ENCODE measurements around the gene NFATC1.

Gene NFATC1

DNA sequence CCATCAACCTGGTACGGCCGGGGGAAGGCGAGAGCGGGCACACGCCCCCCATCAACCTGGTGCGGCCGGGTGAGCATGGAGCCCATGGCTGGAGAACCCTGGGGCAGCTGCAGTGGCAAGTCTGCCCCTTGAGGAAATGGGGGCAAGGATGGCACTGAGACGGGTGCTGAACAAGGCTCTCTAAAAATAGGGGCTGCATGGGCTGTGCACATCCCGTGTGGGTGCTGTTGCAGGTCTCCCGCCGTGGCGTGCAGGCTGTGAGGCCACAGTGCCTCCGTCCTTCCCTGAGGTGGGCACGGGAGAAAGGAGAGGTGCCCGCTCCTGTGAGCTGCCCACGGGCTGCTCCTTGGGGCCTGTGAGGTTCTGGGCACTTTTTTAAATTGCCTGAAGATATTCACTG, 99.2 kb downstream of the NFATC1 start:
- Histone ChIP-seq H3K27ac (no peak overlapping the region), H3K4me3 (no peak overlapping the region)
- TF ChIP-seq CTCF (IDR thresholded peaks at IDR 0.05): no peak
- no peak for DNase-seq (ENCODE audit: low spot score)

DNA sequence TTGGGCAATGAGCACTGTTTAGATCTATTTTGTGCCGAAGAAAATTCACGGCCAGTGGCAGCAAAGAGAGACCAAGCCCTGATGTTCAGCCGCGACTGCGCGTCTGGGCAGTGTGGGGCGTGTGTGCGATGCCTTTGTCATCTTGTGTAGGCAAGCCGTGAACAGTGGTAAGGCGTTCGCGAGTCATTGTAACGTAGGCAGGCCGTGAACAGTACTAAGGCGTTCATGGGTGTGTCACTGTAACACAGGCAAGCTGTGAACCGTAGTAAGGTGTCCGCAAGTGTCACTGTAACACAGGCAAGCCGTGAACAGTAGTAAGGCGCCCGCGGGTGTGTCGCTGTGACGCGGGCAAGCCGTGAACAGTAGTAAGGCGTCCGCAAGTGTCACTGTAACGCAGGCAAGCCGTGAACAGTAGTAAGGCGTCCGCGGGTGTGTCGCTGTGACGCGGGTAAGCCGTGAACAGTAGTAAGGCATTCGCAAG, 99.9 kb downstream of the NFATC1 start:
- no peak for DNase-seq (ENCODE audit: low spot score)
- H3K27ac ChIP-seq: no peak overlapping the region
- H3K4me3 ChIP-seq: no peak overlapping the region
- no peak for TF ChIP-seq CTCF (IDR thresholded peaks at IDR 0.05)

GRCh38 chr18:79496237-79496977, 100.7 kb downstream of the NFATC1 start:
- DNase-seq (ENCODE audit: low spot score): no peak
- no peak for TF ChIP-seq CTCF (IDR thresholded peaks at IDR 0.05)
- no peak overlapping the region for H3K4me3 ChIP-seq
- no peak overlapping the region for H3K27ac ChIP-seq

DNA sequence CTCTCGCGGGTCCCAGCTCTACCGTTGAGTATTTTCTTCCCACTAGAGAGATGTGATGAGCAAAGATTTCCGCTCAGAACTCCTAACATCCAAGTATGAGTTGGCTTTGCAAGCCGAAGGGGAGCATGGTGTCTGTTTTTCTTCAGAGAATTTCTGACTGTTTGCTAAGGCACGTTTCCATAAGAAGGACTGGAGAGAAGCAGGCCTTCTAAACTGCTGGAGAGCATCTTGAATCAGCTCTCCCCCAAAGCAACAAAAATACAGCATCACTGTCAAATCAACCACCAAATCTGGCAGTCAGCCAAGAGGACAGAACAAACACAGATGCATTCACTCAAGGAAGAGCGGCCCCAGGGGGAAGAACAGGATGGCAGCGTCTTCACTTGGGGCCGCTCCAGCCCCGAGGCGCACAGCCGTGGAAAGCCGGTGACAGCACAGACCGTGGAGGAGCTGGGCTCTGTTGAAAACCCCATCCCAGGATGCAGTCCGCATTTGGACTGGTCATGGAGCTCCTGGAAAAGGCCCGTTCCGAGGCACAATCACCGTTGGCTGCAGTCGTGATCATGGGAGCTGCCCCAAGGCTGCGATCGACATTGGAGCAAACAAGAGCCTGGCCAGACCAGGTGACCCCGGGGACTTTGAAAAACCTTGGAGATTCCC, 101.4 kb downstream of the NFATC1 start:
- no peak overlapping the region for H3K27ac ChIP-seq

DNA sequence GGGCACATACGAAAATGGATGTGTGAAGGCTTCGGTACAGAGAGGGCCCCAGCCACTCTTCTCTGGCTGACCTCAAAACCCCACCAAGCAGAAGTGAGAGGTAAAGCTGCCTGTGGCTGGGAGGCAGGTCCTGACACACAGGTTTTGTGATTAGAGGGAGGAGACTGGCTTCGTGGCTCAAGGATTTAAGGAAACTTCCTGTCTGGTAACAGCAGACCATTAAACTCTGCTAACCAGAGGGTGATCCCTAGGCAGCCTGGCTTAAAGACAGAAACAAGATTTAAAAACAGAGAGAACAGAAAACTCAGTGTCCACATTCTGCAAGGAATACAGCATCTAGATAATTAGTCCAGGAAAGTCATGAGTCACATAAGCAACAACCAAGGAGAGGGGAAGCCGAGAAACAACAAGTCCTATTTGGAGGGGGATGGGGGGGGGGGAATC, 101.9 kb downstream of the NFATC1 start:
- no peak for TF ChIP-seq CTCF (IDR thresholded peaks at IDR 0.05)
- H3K27ac ChIP-seq: no peak overlapping the region
- DNase-seq (ENCODE audit: low spot score): no peak
- H3K4me3 ChIP-seq: no peak overlapping the region

More for the DNA sequence above, 101.4 kb downstream of the NFATC1 start:
- no peak overlapping the region for H3K4me3 ChIP-seq
- no peak for DNase-seq (ENCODE audit: low spot score)
- no peak for TF ChIP-seq CTCF (IDR thresholded peaks at IDR 0.05)

DNA sequence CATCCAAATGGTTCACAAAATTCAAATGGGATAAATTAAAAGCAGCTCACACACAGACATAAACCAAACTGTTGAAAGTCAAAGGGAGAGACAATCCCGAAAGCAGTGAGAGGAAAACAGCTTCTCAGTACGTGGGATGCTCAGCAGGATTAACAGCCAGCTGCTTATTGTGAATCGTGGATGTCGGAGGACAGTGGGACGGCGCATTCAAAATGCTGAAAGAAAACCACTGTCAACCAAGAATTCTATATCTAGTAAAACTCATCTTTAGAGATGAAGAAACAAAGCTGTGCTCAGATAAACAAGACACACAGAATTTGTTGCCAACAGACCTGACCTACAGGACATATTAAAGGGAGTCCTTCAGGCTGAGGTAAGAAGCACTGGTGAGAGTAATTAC, 102.9 kb downstream of the NFATC1 start:
- Histone ChIP-seq H3K27ac (no peak overlapping the region), H3K4me3 (no peak overlapping the region)
- TF ChIP-seq CTCF (IDR thresholded peaks at IDR 0.05): no peak
- no peak for DNase-seq (ENCODE audit: low spot score)

GRCh38 chr18:79501006-79501405, 105.3 kb downstream of the NFATC1 start:
- Histone ChIP-seq H3K27ac (no peak overlapping the region), H3K4me3 (no peak overlapping the region)
- DNase-seq (ENCODE audit: low spot score): no peak
- no peak for TF ChIP-seq CTCF (IDR thresholded peaks at IDR 0.05)

Data from coronary artery (tissue), 2 donors.